CD4-positive, alpha-beta T cell treated with Interleukin-17A for 1 hour (primary cell): Measurements from ENCODE around the gene BPTF.
"Not testable (repeated sequence)": the region's sequence is repeated elsewhere in the genome, so short reads cannot be mapped to it uniquely, and the experiment has no call there.

Experiments used
- DNase-seq: peaks from one replicate; pipeline ENCODE4 v3.0.0-alpha.2; 2020

The BPTF gene

GRCh38 chr17:67836205-67836987 is 11.1 kb downstream of the BPTF start:
- no peak for DNase-seq

- DNase-seq = no peak
These were observed 12.7 kb downstream of the BPTF start for GRCh38 chr17:67837965-67838364.

GRCh38 chr17:67838538-67838937 is 13.2 kb downstream of the BPTF start:
- DNase-seq = no peak

- no peak for DNase-seq
These were observed 16.7 kb downstream of the BPTF start for GRCh38 chr17:67841992-67842391.

- no peak for DNase-seq
These were observed 17.3 kb downstream of the BPTF start for GRCh38 chr17:67842648-67843047.

GRCh38 chr17:67845374-67845773 is 20.1 kb downstream of the BPTF start:
- DNase-seq = no peak

GRCh38 chr17:67848189-67848588 is 22.9 kb downstream of the BPTF start:
- not testable (repeated sequence) for DNase-seq

- not testable (repeated sequence) for DNase-seq
These were observed 23.5 kb downstream of the BPTF start for GRCh38 chr17:67848846-67849245.

GRCh38 chr17:67850991-67851631 is 25.8 kb downstream of the BPTF start:
- DNase-seq = no peak

- DNase-seq = no peak
These were observed 28.4 kb downstream of the BPTF start for GRCh38 chr17:67853703-67854102.

- no peak for DNase-seq
These were observed 29.1 kb downstream of the BPTF start for GRCh38 chr17:67854378-67854777.

GRCh38 chr17:67855504-67856324 is 30.4 kb downstream of the BPTF start:
- no peak for DNase-seq

GRCh38 chr17:67856402-67856801 is 31.1 kb downstream of the BPTF start:
- DNase-seq = not testable (repeated sequence)

GRCh38 chr17:67862614-67863217 is 37.4 kb downstream of the BPTF start:
- no peak for DNase-seq

GRCh38 chr17:67863624-67864247 is 38.4 kb downstream of the BPTF start:
- no peak for DNase-seq

- DNase-seq = no peak
These were observed 40.1 kb downstream of the BPTF start for GRCh38 chr17:67865438-67865837.

GRCh38 chr17:67867591-67867990 is 42.3 kb downstream of the BPTF start:
- no peak for DNase-seq

- no peak for DNase-seq
These were observed 42.9 kb downstream of the BPTF start for GRCh38 chr17:67868176-67868575.

- DNase-seq = no peak
These were observed 54.4 kb downstream of the BPTF start for GRCh38 chr17:67879662-67880061.

GRCh38 chr17:67881083-67881482 is 55.8 kb downstream of the BPTF start:
- no peak for DNase-seq

- DNase-seq = no peak
These were observed 59.4 kb downstream of the BPTF start for GRCh38 chr17:67884741-67885140.

- DNase-seq = no peak
These were observed 66.3 kb downstream of the BPTF start for GRCh38 chr17:67891481-67892119.
